WTC11 (cell line): ENCODE measurements around the gene TMEM147. TPM values are rescaled to one million over a fixed set of nuclear protein-coding genes. Genes with fewer than 3 reads are reported as not detected.

Source experiments
- ATAC-seq: fragments of 200-7000 bp; cut with Tn5 transposase; 2 replicates; pipeline ENCODE4 v1.10.0; 2021; ENCODE audit warnings: mild to moderate bottlenecking, moderate library complexity
- CTCF ChIA-PET: fragments of 300-600 bp; sonication (Branson Sonifier 250); formaldehyde crosslinking; loops from one replicate; lab custom pipeline; 2021; ENCODE audit warnings: antibody characterized with exemption; lab: Charles Lee
- POLR2A ChIA-PET: fragments of 350-600 bp; sonication (Branson Sonifier 250); formaldehyde crosslinking; loops from one replicate; lab custom pipeline; 2021; ENCODE audit warnings: antibody characterized with exemption; lab: Charles Lee
- DNase-seq: peaks from one replicate; pipeline ENCODE4 v3.0.0; 2021; ENCODE audit warnings: low spot score
- H3K27ac Mint-ChIP-seq: 2 replicates; pipeline ENCODE4 v1.8.0; 2021; ENCODE audit warnings: mixed read lengths
- H3K27me3 Mint-ChIP-seq: 2 replicates; pipeline ENCODE4 v1.8.0; 2021; ENCODE audit warnings: low read depth, mild to moderate bottlenecking, moderate library complexity, mixed read lengths
- H3K36me3 Mint-ChIP-seq: 2 replicates; pipeline ENCODE4 v1.8.0; 2021; ENCODE audit warnings: mixed read lengths
- H3K4me1 Mint-ChIP-seq: 2 replicates; pipeline ENCODE4 v1.8.0; 2022; ENCODE audit warnings: mixed read lengths
- H3K4me3 Mint-ChIP-seq: 2 replicates; pipeline ENCODE4 v1.8.0; 2021; ENCODE audit warnings: mild to moderate bottlenecking, moderate library complexity, mixed read lengths
- H3K9me3 Mint-ChIP-seq: 2 replicates; pipeline ENCODE4 v1.8.0; 2021; ENCODE audit warnings: mixed read lengths
- AR ChIP-seq: fragments of 250-450 bp; sonication (Bioruptor Pico); IDR thresholded peaks from 2 replicates; pipeline ENCODE4 v1.9.0; 2021; ENCODE audit warnings: mild to moderate bottlenecking
- ATF1 ChIP-seq: sonication (generic); formaldehyde crosslinking; IDR thresholded peaks from 2 replicates; pipeline ENCODE4 v1.8.1; 2023; ENCODE audit warnings: mild to moderate bottlenecking, moderate library complexity, missing genetic modification reagents
- CDX4 ChIP-seq: fragments of 250-450 bp; sonication (Bioruptor Pico); IDR thresholded peaks from 2 replicates; pipeline ENCODE4 v1.9.0; 2021; ENCODE audit warnings: moderate library complexity, mild to moderate bottlenecking, inconsistent platforms, borderline replicate concordance
- FOXJ3 ChIP-seq: sonication (generic); formaldehyde crosslinking; IDR thresholded peaks from 2 replicates; pipeline ENCODE4 v1.9.0; 2021; ENCODE audit warnings: missing genetic modification reagents, mild to moderate bottlenecking, borderline replicate concordance
- IRF2 ChIP-seq: sonication (generic); formaldehyde crosslinking; IDR thresholded peaks from 2 replicates; pipeline ENCODE4 v1.8.0; 2022; ENCODE audit warnings: low read depth, missing genetic modification reagents, borderline replicate concordance
- JAZF1 ChIP-seq: fragments of 250-450 bp; sonication (Bioruptor Pico); IDR thresholded peaks from 2 replicates; pipeline ENCODE4 v1.9.0; 2021; ENCODE audit warnings: moderate library complexity, mild to moderate bottlenecking, inconsistent platforms
- MLX ChIP-seq: sonication (generic); formaldehyde crosslinking; IDR thresholded peaks from 2 replicates; pipeline ENCODE4 v1.8.1; 2023; ENCODE audit warnings: mild to moderate bottlenecking, missing genetic modification reagents, moderate library complexity
- MXD4 ChIP-seq: fragments of 250-450 bp; sonication (Bioruptor Pico); IDR thresholded peaks from 2 replicates; pipeline ENCODE4 v1.8.0; 2021; ENCODE audit warnings: mild to moderate bottlenecking, moderate library complexity, borderline replicate concordance
- MYBL2 ChIP-seq: sonication (generic); formaldehyde crosslinking; IDR thresholded peaks from 2 replicates; pipeline ENCODE4 v1.8.1; 2023; ENCODE audit warnings: mild to moderate bottlenecking, moderate library complexity, missing genetic modification reagents
- NR2C2 ChIP-seq: sonication (generic); formaldehyde crosslinking; IDR thresholded peaks from 2 replicates; pipeline ENCODE4 v1.8.0; 2022; ENCODE audit warnings: mild to moderate bottlenecking, missing genetic modification reagents
- NR3C1 ChIP-seq: sonication (generic); formaldehyde crosslinking; conservative IDR thresholded peaks from 2 replicates; pipeline ENCODE4 v1.8.1; 2023; ENCODE audit warnings: low read depth, mild to moderate bottlenecking, missing genetic modification reagents
- OVOL2 ChIP-seq: fragments of 250-450 bp; sonication (Bioruptor Pico); IDR thresholded peaks from 2 replicates; pipeline ENCODE4 v1.9.0; 2021; ENCODE audit warnings: mild to moderate bottlenecking, borderline replicate concordance
- SMAD4 ChIP-seq: sonication (generic); formaldehyde crosslinking; IDR thresholded peaks from 2 replicates; pipeline ENCODE4 v1.8.0; 2022; ENCODE audit warnings: mild to moderate bottlenecking, missing genetic modification reagents
- SOX15 ChIP-seq: fragments of 250-450 bp; sonication (Bioruptor Pico); IDR thresholded peaks from 2 replicates; pipeline ENCODE4 v1.9.0; 2021; ENCODE audit warnings: mild to moderate bottlenecking
- TP53 ChIP-seq: sonication (generic); formaldehyde crosslinking; IDR thresholded peaks from 2 replicates; pipeline ENCODE4 v1.8.1; 2023; ENCODE audit warnings: mild to moderate bottlenecking, missing genetic modification reagents
- ZNF532 ChIP-seq: fragments of 250-450 bp; sonication (Bioruptor Pico); IDR thresholded peaks from 2 replicates; pipeline ENCODE4 v1.9.0; 2021; ENCODE audit warnings: mild to moderate bottlenecking, borderline replicate concordance
- total RNA-seq: library from RNA; stranded (reverse); gene quantifications from 3 replicates; pipeline ENCODE4 v1.2.3, GENCODE V29; 2021
- TF ChIP-seq, protein P1 (sequence below): fragments of 250-450 bp; sonication (Bioruptor Pico); IDR thresholded peaks from 2 replicates; pipeline ENCODE4 v1.9.0; 2021; ENCODE audit warnings: mild to moderate bottlenecking
- TF ChIP-seq, protein P2 (sequence below): sonication (generic); formaldehyde crosslinking; IDR thresholded peaks from 2 replicates; pipeline ENCODE4 v1.8.1; 2023; ENCODE audit warnings: mild to moderate bottlenecking, missing genetic modification reagents, borderline replicate concordance

Gene TMEM147
- total RNA-seq, 1 experiment from 2014 or later, result 135 TPM

- TF ChIP-seq OVOL2 (CRISPR knock-in tag), result no peak
- no peak for TF ChIP-seq MLX (CRISPR knock-in tag)
- TF ChIP-seq ZNF532, result no peak
Observed at GRCh38 chr19:35498984-35499527, 46.4 kb upstream of the TMEM147 start (continued).

DNA sequence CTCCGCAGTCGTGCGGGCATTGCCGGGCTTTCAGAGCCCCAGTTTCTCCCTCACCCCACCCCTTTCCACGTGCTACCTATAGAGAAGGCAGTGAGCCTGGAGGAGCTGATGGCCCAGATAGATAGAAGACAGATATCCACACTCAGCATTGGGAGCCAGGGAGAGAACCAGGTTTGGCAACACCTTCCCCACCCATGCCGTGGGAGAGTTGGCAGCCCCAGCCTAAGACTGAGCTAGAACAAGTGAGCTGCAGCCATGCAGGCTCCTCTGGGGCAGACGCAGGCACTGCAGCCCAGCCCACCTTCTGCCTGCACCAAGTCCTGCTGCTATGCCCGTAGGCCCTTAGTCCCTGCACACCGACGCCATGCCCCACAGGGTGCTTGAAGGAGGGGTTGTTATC lies 44.8 kb upstream of the TMEM147 start:
- DNase-seq (no peak), ATAC-seq (no peak)
- H3K27me3 Mint-ChIP-seq, result no peaks in the 10 kb centered on the region
- peaks cover 6% of the 10 kb centered on the region for H3K4me1 Mint-ChIP-seq
- H3K9me3 Mint-ChIP-seq, result no peaks in the 10 kb centered on the region
- ChIA-PET CTCF (interaction anchor here (1.8 kb wide), 1 partner anchor 10 kb away, joined by 5 read pairs; no protein-coding TSS in a partner anchor), POLR2A (interaction anchor here (0.5 kb wide), 1 partner anchor 162 kb away, joined by 3 read pairs; no protein-coding TSS in a partner anchor)
- no peak overlapping the region for H3K4me3 Mint-ChIP-seq
- 0 out of 2 replicates have a peak overlapping the region, but pooled peaks have one; percentile 70 for H3K27ac Mint-ChIP-seq
- TF ChIP-seq AR (CRISPR knock-in tag), result no peak
- TF ChIP-seq TP53 (CRISPR knock-in tag), result no peak
- no peak for TF ChIP-seq CDX4 (CRISPR knock-in tag)
- TF ChIP-seq, protein P1, sequence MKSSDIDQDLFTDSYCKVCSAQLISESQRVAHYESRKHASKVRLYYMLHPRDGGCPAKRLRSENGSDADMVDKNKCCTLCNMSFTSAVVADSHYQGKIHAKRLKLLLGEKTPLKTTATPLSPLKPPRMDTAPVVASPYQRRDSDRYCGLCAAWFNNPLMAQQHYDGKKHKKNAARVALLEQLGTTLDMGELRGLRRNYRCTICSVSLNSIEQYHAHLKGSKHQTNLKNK, result no peak
- no peak for TF ChIP-seq JAZF1 (CRISPR knock-in tag)
- TF ChIP-seq ATF1 (CRISPR knock-in tag), result no peak
- TF ChIP-seq NR3C1 (CRISPR knock-in tag), result no peak
- TF ChIP-seq MXD4, result no peak
- no peak for TF ChIP-seq SMAD4
- TF ChIP-seq NR2C2 (CRISPR knock-in tag), result no peak
- TF ChIP-seq, protein P2, sequence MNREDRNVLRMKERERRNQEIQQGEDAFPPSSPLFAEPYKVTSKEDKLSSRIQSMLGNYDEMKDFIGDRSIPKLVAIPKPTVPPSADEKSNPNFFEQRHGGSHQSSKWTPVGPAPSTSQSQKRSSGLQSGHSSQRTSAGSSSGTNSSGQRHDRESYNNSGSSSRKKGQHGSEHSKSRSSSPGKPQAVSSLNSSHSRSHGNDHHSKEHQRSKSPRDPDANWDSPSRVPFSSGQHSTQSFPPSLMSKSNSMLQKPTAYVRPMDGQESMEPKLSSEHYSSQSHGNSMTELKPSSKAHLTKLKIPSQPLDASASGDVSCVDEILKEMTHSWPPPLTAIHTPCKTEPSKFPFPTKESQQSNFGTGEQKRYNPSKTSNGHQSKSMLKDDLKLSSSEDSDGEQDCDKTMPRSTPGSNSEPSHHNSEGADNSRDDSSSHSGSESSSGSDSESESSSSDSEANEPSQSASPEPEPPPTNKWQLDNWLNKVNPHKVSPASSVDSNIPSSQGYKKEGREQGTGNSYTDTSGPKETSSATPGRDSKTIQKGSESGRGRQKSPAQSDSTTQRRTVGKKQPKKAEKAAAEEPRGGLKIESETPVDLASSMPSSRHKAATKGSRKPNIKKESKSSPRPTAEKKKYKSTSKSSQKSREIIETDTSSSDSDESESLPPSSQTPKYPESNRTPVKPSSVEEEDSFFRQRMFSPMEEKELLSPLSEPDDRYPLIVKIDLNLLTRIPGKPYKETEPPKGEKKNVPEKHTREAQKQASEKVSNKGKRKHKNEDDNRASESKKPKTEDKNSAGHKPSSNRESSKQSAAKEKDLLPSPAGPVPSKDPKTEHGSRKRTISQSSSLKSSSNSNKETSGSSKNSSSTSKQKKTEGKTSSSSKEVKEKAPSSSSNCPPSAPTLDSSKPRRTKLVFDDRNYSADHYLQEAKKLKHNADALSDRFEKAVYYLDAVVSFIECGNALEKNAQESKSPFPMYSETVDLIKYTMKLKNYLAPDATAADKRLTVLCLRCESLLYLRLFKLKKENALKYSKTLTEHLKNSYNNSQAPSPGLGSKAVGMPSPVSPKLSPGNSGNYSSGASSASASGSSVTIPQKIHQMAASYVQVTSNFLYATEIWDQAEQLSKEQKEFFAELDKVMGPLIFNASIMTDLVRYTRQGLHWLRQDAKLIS (CRISPR knock-in tag), result no peak
- no peak for TF ChIP-seq IRF2 (CRISPR knock-in tag)
- no peak for TF ChIP-seq MYBL2 (CRISPR knock-in tag)
- no peak for TF ChIP-seq FOXJ3 (CRISPR knock-in tag)
- TF ChIP-seq SOX15 (CRISPR knock-in tag), result no peak
- peaks cover 69% of the 10 kb centered on the region for H3K36me3 Mint-ChIP-seq
